GM19467 (cell line): ENCODE measurements around the gene SLC29A1.
A peak's percentile ranks its signal among the peaks of the same experiment; 100 is the strongest.
"Not testable (repeated sequence)": the region's sequence is repeated elsewhere in the genome, so short reads cannot be mapped to it uniquely, and the experiment has no call there.

Source experiments
- ATAC-seq: cut with Tn5 transposase; IDR thresholded peaks from one replicate; pipeline ENCODE4 v1.9.1; 2021; ENCODE audit warnings: mild to moderate bottlenecking, moderate library complexity; ENCODE audit not compliant: unreplicated experiment

The SLC29A1 gene

DNA sequence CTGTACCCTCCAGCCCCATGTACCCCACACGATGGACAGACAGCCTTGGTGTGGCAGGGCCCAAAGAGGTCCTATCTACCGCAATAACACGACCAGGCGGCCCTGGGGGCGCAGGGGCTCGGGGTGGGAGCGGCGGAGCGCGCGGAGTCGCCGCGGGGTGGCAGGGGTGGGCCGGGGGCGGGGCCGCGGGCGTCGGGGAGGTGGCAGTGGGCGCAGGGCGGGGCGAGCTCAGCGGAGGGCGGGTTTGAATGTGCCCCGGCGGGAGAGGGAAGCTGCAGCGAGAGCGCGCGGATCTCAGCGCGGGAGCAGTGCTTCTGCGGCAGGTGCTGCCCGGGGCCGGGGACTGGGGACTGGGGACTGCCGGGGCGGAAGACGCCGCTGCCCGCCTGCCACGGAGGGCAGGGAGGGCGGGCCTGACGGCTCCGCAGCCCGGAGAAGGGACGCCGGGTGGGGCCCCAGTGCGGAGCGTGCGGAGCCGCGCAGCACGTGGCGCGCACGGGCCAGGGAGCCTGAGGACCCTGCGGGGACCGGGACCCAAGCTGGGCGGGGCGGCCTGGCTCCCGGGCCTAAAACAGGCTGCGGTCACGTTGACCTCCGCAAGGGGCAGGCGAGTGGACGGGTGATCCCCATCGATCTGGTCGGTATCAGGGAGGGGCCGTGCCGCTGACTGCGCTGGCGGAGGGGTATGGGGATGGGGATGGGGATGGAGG lies at the start of gene SLC29A1:
TSS of gene SLC29A1 (plus strand) at position 277 of the 710 bp plus-strand sequence. CDS start 3,719 bp downstream, outside the sequence.
- peak; percentile 36 for ATAC-seq

DNA sequence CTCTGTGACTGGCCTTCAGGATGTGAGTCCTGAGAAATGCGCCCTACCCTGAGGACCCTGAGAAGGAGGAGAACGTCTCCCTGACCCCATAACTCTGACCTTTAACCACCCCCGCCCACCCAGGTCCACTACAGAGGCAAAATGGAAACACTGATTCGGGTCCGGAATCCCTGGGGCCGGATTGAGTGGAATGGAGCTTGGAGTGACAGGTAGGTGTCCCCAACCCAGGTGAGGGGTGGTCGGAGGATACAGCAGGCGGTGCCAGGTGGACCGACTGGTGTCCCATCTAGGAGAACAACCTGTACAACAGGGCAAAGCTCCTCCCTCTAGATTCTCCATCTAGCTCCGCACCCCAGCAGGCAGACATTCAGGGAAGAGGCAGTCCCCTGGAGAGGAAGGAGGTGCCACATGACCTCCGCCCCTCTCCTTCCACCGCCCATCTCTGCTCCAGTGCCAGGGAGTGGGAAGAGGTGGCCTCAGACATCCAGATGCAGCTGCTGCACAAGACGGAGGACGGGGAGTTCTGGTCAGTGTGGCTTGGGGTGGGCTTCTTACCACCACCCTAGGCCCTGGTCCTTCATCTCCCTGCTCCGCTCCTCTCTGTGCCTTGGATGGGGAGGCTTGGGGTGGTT lies 47.1 kb upstream of the SLC29A1 start:
- no peak for ATAC-seq

DNA sequence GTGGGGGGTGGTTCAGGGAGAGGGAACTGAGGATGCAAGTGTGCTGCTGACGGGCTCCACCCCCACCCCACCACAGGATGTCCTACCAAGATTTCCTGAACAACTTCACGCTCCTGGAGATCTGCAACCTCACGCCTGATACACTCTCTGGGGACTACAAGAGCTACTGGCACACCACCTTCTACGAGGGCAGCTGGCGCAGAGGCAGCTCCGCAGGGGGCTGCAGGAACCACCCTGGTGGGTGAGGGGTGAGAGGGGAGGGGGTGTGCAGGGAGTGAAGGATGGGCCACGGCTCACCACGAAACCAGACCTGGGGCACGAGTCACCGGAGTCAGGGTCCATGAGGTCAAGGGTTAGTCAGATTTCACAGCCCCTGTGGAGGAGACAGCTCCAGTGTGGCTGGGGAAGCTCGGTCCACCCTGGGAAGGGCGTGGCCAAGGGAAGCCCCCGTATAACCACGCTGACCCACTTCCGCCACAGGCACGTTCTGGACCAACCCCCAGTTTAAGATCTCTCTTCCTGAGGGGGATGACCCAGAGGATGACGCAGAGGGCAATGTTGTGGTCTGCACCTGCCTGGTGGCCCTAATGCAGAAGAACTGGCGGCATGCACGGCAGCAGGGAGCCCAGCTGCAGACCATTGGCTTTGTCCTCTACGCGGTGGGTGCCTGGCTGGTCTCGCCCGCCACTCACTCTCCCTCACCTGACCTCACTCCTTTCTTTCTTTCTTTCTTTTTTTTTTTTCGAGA lies 46.5 kb upstream of the SLC29A1 start:
- no peak for ATAC-seq

DNA sequence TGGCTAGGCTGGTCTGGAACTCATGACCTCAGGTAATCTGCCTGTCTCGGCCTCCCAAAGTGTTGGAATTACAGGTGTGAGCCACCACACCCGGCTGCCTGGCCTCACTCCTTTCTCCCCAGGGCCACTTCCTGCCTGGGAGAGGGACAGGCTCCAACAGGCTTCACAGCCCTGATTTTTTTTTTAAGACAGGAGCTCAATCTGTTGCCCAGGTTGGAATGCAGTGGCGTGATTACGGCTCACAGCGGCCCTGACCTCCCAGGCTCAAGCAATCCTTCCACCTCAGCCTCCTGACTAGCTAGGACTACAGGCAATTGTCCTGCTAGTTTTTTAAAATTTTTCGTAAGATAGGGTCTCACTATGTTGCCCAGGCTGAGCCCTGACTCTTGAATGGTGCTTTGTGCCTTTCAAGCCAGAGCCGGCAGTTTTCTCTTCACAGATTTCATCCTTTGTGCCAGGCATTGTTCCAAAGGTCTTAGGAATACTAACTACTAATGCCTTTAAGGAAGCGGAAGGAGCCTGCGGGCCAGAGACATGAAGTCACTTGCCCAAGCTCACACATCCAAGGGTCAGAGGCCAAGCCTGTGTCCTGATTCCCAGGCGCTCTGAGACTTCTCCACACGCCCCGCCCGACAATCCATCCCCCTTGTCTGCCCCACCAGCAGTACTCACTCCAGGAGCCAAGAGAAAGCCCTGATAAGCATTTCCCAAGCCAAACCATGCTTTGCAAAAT lies 45.5 kb upstream of the SLC29A1 start:
- ATAC-seq: no peak

DNA sequence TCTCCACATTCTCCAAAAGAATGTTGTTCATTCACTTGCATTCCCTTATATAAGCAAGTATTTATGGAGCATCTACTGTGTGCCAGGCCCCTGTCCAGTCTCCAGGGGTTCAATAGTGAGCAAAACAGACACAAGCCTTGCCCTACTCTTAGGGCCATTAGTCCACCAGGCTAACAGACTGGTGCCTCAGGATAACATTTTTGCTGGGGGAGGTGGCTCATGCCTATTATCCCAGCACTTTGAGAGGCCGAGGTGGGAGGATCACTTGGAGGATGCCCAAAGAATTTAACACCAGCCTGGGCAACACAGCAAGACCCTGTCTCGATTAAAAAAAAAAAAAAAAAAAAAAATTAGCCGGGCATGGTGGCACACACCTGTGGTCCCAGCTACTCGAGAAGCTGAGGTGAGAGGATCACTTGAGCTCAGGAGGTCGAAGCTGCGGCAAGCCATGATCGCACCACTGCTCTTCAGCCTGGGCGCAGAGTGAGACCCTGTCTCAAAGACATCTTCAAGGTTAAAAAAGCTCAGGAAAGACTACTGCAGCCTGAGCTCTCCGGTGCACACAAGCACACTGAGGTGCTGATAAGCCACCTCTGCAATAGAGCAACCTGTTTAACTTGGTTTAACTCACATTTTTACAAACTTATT lies 44.8 kb upstream of the SLC29A1 start:
- ATAC-seq: no peak

DNA sequence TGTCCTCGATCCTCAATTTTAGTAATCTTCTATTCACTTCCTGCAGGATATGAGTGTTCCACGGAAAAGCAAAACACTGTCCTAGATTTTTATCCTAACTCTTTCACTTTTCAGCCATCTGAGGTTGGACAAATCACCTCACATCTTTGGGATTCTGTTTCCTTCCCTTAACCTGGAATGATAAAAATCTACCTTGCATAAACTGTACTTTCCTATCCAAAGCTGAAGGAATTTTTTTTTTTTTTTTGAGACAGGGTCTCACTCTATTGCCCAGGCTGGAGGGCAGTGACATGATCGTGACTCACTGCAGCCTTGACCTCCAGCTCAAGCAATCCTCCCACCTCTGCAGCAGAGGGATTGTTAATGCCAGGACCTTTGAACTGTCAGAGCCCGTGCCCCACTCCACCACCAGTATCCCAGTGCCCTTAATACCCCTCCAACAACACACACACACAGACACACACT lies 44.3 kb upstream of the SLC29A1 start:
- no peak for ATAC-seq

DNA sequence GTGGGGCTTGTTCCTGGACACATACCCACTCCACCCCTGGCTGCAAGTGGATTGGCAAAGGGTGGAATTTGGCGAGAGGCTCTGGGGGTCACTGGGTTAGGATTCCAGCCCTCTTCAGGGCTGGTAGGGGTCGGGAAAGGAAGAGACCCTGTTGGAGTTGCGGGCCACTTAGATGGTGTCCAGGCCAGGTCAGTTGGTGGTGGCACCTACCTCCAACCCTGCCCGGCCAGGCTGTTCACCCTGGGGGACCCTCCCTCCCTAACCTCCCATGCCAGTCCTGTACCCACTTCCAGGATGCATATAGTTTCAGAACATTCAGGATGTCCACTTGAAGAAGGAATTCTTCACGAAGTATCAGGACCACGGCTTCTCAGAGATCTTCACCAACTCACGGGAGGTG lies 43.7 kb upstream of the SLC29A1 start:
- ATAC-seq: no peak

DNA sequence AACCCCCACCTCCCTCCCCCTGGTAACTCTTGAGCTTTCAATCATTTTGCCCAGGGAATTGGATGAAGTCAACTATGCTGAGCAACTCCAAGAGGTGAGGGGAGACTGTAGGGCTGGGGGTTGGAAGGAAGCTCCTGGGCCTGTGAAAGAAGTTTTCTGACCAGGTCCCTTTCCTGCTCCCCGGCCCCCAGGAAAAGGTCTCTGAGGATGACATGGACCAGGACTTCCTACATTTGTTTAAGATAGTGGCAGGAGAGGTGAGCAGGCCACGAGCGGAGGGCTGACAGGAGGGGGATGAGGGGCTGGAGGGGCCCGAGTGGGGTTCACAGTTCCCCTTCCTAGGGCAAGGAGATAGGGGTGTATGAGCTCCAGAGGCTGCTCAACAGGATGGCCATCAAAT lies 43.0 kb upstream of the SLC29A1 start:
- ATAC-seq: no peak

DNA sequence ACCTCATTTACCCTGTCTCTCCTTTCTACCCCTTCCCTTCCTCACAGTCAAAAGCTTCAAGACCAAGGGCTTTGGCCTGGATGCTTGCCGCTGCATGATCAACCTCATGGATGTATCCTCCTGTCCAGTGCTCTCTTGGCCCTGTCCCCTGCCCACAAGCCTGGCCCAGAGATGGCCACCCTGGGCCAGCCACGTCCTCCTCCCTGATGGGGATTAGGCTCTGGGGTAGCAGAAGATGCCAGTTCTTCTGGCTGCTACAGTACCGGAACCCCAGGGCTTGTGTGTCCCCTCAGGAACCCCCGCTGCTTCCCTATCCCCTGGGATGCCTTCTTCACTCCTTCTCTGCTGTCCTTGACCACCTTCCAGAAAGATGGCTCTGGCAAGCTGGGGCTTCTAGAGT lies 42.5 kb upstream of the SLC29A1 start:
- no peak for ATAC-seq

DNA sequence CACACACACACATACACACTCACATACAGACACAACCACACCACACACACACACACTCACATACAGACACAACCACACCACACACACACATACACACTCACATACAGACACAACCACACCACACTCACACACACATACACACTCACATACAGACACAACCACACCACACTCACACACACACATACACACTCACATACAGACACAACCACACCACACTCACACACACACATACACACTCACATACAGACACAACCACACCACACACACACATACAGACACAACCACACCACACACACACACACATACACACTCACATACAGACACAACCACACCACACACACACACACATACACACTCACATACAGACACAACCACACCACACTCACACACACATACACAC lies 41.6 kb upstream of the SLC29A1 start:
- not testable (repeated sequence) for ATAC-seq

DNA sequence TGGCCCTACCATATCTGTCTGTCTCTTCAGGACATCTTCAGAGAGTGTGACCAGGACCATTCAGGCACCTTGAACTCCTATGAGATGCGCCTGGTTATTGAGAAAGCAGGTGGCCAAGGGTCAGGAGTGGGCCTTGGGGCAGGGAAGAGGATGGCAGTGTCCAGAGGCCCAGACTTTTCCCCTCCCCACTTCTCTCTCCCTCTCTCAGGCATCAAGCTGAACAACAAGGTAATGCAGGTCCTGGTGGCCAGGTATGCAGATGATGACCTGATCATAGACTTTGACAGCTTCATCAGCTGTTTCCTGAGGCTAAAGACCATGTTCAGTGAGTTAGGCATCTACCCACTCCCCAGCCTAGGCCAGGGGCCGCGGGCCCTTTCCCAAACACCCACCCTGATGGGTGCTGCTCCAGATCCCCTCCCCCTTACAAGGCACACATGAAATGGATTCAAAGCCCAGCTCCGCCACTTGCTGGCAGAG lies 40.4 kb upstream of the SLC29A1 start:
- no peak for ATAC-seq

DNA sequence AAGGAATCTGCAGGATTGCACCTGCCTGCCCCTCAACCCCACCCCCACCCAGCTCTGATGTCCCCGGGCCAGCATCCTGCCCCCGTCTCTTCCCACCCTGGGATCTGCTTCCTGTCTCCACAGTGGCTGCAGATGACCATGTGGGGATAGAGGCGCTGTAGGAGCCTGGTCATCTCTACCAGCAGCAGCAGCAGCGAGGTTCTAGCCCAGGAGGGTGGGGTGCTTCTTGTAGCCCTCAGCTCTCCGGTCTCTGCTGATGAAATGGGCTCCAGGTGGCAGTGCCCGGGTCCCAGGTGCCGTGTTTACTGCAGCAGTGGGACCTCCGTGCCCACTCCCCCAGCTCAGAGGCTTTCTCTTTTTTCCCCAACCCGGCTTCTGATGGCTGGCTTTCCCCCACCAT lies 39.6 kb upstream of the SLC29A1 start:
- ATAC-seq: no peak

DNA sequence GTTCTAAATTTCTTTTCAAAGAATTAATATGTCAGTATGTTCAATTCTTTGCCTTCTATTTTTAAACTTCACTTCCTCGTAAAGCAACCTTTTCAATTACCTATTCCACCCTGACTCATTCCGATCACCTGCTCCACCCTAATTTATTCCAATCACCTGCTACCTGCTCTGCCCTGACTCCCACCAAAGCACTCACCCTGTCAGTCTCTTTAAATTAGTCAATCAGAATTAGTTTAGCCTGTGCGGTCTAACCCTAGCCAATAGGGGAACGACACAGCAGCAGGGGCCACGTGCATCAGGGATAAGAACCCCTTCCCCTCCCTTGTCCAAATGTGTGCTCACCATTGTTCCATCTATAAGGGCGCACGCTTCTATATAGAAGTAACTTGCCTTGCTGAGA lies 38.0 kb upstream of the SLC29A1 start:
- ATAC-seq: not testable (repeated sequence)

DNA sequence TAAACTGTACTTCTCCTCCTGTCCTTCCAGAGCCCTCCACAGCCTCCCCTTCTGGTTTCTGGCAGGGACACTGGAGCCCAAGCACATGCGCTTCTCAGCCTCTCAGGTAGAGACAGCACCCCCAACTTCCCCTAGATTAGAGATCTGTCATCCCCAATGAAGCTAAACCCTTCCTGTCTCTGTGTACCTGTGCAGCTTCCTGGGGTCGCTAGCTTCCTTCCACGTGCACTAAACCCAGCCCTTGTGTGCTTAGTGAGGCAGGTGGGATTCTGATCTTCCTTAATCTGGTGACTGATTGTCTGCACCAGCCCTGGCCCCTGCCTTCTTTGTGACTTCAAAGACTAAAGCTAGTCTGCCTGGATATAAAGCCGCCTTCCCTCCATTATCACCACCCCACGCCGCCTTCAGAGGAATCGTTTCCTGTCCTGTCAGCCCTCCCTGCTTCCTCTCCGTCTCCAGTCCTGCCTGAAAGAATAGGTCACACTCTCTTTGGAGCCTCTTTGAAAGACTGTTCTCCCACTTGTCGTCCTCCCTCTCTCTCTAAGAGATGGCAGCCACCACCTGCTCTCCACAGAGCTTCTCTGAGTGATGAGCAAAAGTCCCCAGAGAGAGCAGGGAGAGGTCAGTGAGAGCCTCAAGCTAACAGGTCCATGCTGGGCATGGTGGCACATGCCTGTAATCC lies 37.3 kb upstream of the SLC29A1 start:
- ATAC-seq: no peak

DNA sequence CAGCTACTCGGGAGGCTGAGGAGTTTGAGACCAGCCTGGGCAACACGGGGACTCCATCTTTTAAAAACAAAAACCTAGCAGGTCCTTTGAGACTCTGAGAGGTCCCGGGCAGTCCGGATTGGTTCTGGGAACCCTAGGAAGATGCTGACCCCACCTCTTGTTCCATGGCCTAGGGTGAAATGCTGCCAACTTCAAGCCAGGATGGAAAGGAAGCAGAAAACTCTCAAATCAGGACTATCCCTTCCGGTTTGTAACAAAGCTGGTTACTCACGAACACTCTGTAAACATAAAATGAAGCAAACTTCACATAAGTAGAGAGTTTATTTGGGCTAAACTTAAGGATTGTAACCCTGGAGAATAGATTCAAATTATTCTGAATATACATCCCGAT lies 36.8 kb upstream of the SLC29A1 start:
- no peak for ATAC-seq

DNA sequence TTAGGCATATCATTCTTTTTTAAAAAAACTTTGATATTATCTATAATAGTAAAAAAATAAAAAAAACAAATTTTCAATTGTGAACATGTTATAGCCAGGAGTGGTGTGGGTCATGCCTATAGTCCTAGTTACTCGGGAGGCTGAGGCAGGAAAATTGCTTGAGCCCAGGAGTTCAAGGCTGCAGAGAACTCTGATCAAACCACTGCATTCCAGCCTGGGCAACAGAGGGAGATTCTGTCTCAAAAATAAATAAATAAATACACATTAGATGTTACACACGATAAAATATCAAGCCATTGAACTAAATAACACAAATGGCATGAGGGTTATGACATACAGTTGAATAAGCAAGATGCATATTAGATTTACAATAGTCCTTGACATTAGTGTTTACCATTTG lies 34.6 kb upstream of the SLC29A1 start:
- no peak for ATAC-seq

DNA sequence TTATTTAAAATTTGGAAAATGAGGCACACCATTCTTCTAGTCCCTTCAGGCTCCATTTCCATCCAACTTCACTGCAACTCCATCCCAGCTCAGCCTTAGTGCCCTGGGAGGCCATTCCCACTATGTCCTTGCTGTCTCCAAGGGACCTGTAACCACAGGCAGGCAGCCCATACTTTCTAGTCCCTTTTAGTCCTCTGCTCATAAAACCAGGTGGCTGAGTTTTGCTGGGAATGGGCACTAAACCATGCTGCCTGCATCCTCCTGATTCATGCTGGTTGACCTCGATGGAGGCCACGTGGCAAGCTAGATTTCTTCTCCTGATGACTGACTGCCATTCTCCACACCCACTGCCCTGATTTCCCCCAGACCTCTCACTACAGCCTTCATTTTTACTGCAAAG lies 34.1 kb upstream of the SLC29A1 start:
- no peak for ATAC-seq

DNA sequence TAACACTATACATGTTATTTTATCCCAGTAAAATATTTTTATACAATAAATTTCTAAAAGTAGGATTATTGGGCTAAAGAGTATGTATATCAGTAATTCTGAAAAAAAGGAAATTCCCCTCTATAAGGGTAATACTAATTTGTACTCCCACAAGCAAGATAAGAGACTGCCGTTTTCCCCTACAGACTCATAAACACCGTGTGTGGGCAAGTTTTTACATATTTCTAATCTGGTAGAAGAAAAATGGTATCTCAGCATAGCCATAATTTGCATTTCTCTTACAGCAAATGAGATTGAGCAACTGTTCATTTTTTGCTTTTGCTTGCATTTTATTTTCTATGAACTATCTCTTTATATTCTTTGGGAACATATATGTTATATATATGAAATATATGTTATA lies 32.7 kb upstream of the SLC29A1 start:
- ATAC-seq: no peak

DNA sequence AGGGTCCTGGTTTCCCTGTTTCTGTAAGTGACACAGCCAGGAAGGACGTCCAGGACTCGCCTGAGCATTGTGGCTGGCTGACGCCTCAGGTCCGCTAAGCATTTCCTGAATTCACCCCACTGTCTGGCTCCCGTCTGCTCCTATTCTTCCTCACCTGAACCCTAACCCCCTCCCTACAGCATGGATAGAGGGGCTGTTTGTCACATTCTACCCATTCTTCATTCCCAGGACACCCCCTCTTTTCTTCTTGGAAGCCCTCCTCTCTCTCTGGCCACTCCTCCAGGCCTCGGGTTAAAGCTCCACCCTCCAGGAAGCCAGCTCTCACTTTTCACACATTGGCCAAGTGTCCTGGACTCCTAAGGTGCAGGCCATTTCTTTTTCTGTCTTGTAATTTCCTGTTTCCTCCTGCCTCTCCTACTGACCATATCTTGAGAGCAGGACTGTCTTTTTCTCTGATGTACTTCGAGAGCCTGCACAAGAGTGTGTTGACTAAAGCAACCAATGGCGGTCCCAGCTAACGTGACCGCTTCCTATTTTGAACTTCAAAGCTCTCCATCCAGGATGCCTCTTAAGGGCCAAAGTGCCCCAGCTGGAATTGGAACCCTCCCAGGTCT lies 30.9 kb upstream of the SLC29A1 start:
- no peak for ATAC-seq
